Esophagus muscularis mucosa (tissue), 4 donors: ENCODE data around the gene KRTAP10-10.

Experiments used
- EP300 ChIP-seq: sonication (generic); formaldehyde crosslinking; IDR thresholded peaks from one replicate; pipeline ENCODE4 v1.6.1; 2017; ENCODE audit warnings: antibody characterized with exemption
- POLR2A ChIP-seq: fragments of 450-650 bp; IDR thresholded peaks from one replicate; pipeline ENCODE4 v1.6.1; 2017; ENCODE audit warnings: antibody characterized with exemption, moderate library complexity, mild to moderate bottlenecking, low read depth
- POLR2AphosphoS5 ChIP-seq, 2 donors: sonication (generic); formaldehyde crosslinking; IDR thresholded peaks; one replicate each; pipeline ENCODE4 v1.6.1; 2017; ENCODE audit warnings: antibody characterized with exemption in 2 of 2
- TF ChIP-seq, protein P1 (sequence below), 3 experiments: fragments of 200-600 bp in 2 of 3; fragments of 450-650 bp in 1 of 3; sonication (generic) in 2 of 3; IDR thresholded peaks; one replicate each; pipeline ENCODE4 v1.5.1; 2017 to 2019; ENCODE audit warnings: antibody characterized with exemption in 3 of 3, mild to moderate bottlenecking in 2 of 3, moderate library complexity in 1 of 3

DNA sequence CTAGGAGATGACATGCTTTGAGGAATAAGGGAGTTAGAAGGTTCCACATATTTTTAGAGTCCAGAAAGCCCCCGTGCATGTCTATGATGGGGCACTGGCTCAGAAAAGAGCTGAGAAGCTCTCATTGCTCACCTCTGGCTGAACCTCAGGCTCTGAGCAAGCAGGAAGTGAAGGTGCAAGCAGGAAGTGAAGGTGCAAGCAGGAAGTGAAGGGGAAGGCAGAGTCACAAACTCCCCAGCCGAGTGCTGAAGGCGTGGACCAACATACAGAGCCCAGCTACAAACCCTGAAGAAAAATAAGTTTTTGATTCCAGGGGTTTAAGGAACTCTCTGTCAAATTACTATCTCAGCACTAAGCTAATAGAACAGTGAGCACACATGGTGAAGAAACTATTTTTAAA lies 18.2 kb upstream of the KRTAP10-10 start:
- TF ChIP-seq, protein P1, sequence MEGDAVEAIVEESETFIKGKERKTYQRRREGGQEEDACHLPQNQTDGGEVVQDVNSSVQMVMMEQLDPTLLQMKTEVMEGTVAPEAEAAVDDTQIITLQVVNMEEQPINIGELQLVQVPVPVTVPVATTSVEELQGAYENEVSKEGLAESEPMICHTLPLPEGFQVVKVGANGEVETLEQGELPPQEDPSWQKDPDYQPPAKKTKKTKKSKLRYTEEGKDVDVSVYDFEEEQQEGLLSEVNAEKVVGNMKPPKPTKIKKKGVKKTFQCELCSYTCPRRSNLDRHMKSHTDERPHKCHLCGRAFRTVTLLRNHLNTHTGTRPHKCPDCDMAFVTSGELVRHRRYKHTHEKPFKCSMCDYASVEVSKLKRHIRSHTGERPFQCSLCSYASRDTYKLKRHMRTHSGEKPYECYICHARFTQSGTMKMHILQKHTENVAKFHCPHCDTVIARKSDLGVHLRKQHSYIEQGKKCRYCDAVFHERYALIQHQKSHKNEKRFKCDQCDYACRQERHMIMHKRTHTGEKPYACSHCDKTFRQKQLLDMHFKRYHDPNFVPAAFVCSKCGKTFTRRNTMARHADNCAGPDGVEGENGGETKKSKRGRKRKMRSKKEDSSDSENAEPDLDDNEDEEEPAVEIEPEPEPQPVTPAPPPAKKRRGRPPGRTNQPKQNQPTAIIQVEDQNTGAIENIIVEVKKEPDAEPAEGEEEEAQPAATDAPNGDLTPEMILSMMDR (IDR thresholded peaks at IDR 0.05), result no peak
- TF ChIP-seq EP300 (no peak), POLR2A (no peak), POLR2AphosphoS5 (IDR thresholded peaks at IDR 0.05) (no peak)
